LHCN-M2 (cell line): Measurements from ENCODE around the gene CAMKMT. TPM values are rescaled to one million over a fixed set of nuclear protein-coding genes. Genes with fewer than 3 reads are reported as not detected.

ENCODE experiments used
- DNase-seq: peaks from one replicate; pipeline ENCODE4 v3.0.0-alpha.2; 2012; ENCODE audit warnings: low read depth
- total RNA-seq: library from RNA; depleted of rRNA; stranded (reverse); fragments of >200 nt; gene quantifications from 2 replicates; pipeline ENCODE4 v1.2.3, GENCODE V29; 2014

The CAMKMT gene
- total RNA-seq, 1 experiment from 2014 or later, result 10.1 TPM

- no peak for DNase-seq
Measured at GRCh38 chr2:44798139-44798659, 436.5 kb downstream of the CAMKMT start.

- DNase-seq, result no peak
Measured at GRCh38 chr2:44799105-44799504, 437.4 kb downstream of the CAMKMT start.

- no peak for DNase-seq
Measured at GRCh38 chr2:44799754-44800153, 438.0 kb downstream of the CAMKMT start.

- no peak for DNase-seq
Measured at GRCh38 chr2:44801289-44801840, 439.6 kb downstream of the CAMKMT start.

- no peak for DNase-seq
Measured at GRCh38 chr2:44801841-44802776, 440.4 kb downstream of the CAMKMT start.

GRCh38 chr2:44802777-44803424, 441.2 kb downstream of the CAMKMT start:
- DNase-seq, result no peak

GRCh38 chr2:44804406-44805265, 442.9 kb downstream of the CAMKMT start:
- DNase-seq, result no peak

- DNase-seq, result no peak
Measured at GRCh38 chr2:44805401-44806235, 443.9 kb downstream of the CAMKMT start.

GRCh38 chr2:44807201-44808025, 445.7 kb downstream of the CAMKMT start:
- DNase-seq, result no peak

- DNase-seq, result no peak
Measured at GRCh38 chr2:44810892-44811530, 449.3 kb downstream of the CAMKMT start.

GRCh38 chr2:44813165-44813564, 451.4 kb downstream of the CAMKMT start:
- DNase-seq, result no peak

- DNase-seq, result no peak
Measured at GRCh38 chr2:44813658-44814057, 451.9 kb downstream of the CAMKMT start.

GRCh38 chr2:44817256-44817655, 455.5 kb downstream of the CAMKMT start:
- no peak for DNase-seq

- DNase-seq, result no peak
Measured at GRCh38 chr2:44817673-44818335, 456.1 kb downstream of the CAMKMT start.

GRCh38 chr2:44819061-44819460, 457.3 kb downstream of the CAMKMT start:
- DNase-seq, result no peak

- DNase-seq, result no peak
Measured at GRCh38 chr2:44821500-44821899, 459.8 kb downstream of the CAMKMT start.

- no peak for DNase-seq
Measured at GRCh38 chr2:44822174-44822573, 460.4 kb downstream of the CAMKMT start.
